Psoas muscle (tissue), 8 donors: ENCODE results near the gene CHD6. TPM values are rescaled to one million over a fixed set of nuclear protein-coding genes. Genes with fewer than 3 reads are reported as not detected.
A peak's percentile ranks its signal among the peaks of the same experiment; 100 is the strongest.

Source experiments
- ATAC-seq, 4 donors: fragments of 200-7000 bp; cut with Tn5 transposase; one replicate each; pipeline ENCODE4 v1.9.1; 2020; ENCODE audit warnings: moderate library complexity in 3 of 4, mild to moderate bottlenecking in 2 of 4
- DNase-seq, 2 donors: peaks; one replicate each; pipeline ENCODE4 v3.0.0-alpha.2; 2020
- H3K27ac ChIP-seq: fragments of 200-600 bp; one replicate; pipeline ENCODE4 v1.8.0; 2022
- H3K27me3 ChIP-seq, 3 donors: fragments of 200-600 bp in 1 of 3; one replicate each; pipeline versions ENCODE4 v1.6.1 to v1.8.0; 2013 to 2022; ENCODE audit warnings: low read length in 2 of 3, mild to moderate bottlenecking in 2 of 3, moderate library complexity in 1 of 3; ENCODE audit not compliant: insufficient read depth in 3 of 3
- H3K36me3 ChIP-seq, 2 donors: fragments of 200-600 bp in 1 of 2; one replicate each; pipeline versions ENCODE4 v1.6.1 to v1.8.0; 2013 to 2022; ENCODE audit warnings: low read depth in 1 of 2, mild to moderate bottlenecking in 1 of 2, moderate library complexity in 1 of 2; ENCODE audit not compliant: insufficient read depth in 1 of 2
- H3K4me1 ChIP-seq: fragments of 200-600 bp; one replicate; pipeline ENCODE4 v1.8.0; 2022
- H3K4me3 ChIP-seq: fragments of 200-600 bp; one replicate; pipeline ENCODE4 v1.8.0; 2022; ENCODE audit warnings: mild to moderate bottlenecking
- H3K9me3 ChIP-seq: fragments of 200-600 bp; one replicate; pipeline ENCODE4 v1.8.0; 2022
- WGBS, 3 donors: extraction: QIAGEN DNeasy Blood & Tissue Kit; methylation state at CpG; one replicate each; pipeline versions ENCODE4 v1.1.6 to v1.1.7; 2013; 5-methylcytosine and 5-hydroxymethylcytosine counted together
- intact Hi-C, 2 donors: fragments of 100-400 bp; cut with DNase I; formaldehyde crosslinking; loops; one replicate each; pipeline versions ENCODE4 v1.11.0 to v1.14.2; 2022
- polyA plus RNA-seq, 3 donors: library from polyadenylated mRNA; stranded (reverse); fragments of 200-250 nt; gene quantifications; one replicate each; pipeline ENCODE4 v1.2.3, GENCODE V29; 2013
- total RNA-seq, 4 donors: library from RNA; stranded (reverse); fragmentation: NEBNext Ultra II Directional in 2 of 4; extraction: Animal tissue kit (Norgen Biotek cat#: 25700) in 2 of 4; gene quantifications; one replicate each; pipeline versions ENCODE4 v1.2.1 to v1.2.4, GENCODE V29; 2021 to 2023
- TF ChIP-seq, protein P1 (sequence below): fragments of 200-600 bp; IDR thresholded peaks from one replicate; pipeline ENCODE4 v1.8.0; 2022; ENCODE audit warnings: antibody characterized with exemption
- donor health status: healthy with polysubstance abuse.
- donor health status: DM: no; HTN: no; CAD: no; lungs with moderate emphysema.
- donor health status: Bipolar disorder and iron deficiency.
- donor health status: healthy.
- donor health status: DM: yes; HTN: yes; CAD: no.
- donor health status: DM: no; HTN: no; CAD: no.
- donor health status: DM: no; HTN: no; CAD: no.
- donor health status: DM: yes; HTN: yes; CAD: no.

The CHD6 gene
- total and polyA plus RNA-seq, 7 donors = 1.7 to 30.4 (median 17.2) TPM

DNA sequence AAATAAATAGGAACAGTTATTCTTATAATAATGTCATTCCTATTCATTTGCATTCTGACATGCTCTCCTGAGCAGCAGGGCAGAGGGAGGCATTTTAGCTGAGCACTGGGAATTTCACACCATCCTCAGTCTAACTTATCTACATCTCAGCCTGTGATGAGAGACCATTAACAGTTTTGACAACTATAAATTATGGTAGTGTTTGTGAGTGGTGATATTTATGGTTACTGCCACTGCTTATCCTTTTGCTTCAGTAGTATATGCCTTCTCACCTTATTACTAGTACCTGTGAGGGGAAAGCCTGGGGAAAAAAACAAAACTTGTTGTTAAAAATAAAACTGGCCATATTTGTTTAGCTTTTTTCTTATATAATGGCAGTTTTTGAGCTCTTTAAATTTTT is 17.0 kb upstream of the CHD6 start:
- TF ChIP-seq, protein P1, sequence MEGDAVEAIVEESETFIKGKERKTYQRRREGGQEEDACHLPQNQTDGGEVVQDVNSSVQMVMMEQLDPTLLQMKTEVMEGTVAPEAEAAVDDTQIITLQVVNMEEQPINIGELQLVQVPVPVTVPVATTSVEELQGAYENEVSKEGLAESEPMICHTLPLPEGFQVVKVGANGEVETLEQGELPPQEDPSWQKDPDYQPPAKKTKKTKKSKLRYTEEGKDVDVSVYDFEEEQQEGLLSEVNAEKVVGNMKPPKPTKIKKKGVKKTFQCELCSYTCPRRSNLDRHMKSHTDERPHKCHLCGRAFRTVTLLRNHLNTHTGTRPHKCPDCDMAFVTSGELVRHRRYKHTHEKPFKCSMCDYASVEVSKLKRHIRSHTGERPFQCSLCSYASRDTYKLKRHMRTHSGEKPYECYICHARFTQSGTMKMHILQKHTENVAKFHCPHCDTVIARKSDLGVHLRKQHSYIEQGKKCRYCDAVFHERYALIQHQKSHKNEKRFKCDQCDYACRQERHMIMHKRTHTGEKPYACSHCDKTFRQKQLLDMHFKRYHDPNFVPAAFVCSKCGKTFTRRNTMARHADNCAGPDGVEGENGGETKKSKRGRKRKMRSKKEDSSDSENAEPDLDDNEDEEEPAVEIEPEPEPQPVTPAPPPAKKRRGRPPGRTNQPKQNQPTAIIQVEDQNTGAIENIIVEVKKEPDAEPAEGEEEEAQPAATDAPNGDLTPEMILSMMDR = no peak
- Histone ChIP-seq H3K36me3 (no peaks in the 10 kb centered on the region), H3K27ac (no peak overlapping the region), H3K4me1 (no peaks in the 10 kb centered on the region), H3K27me3 (peaks cover 0 to 18% (median 0%) of the 10 kb centered on the region in 3 donors), H3K9me3 (no peaks in the 10 kb centered on the region), H3K4me3 (no peak overlapping the region)
- ATAC-seq = no peak
- intact Hi-C loops = no loop called here
- no peak for DNase-seq

DNA sequence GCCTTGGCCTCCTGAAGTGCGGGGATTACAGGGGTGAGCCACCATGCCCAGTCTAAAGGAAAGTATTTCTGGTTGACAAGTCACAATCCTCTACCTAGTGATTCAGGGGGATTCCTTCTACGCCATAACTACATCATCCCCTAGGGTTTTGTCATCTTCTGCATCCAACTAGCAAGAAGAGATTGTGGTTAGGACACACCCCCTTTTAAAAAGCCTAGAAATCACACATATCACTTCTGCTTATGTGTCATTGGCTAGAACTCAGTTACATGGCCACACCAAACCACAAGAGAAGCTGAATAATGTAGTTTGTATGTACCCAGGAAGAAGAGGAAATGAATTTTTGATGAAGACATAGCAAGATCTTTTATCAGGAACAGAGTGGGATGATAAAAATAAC is 14.7 kb upstream of the CHD6 start:
- WGBS, 3 donors = 92 to 97% (median 93%) methylated on average over 2 of the region's 2 CpGs
- DNase-seq (no peak), ATAC-seq (no peak)
- no peaks in the 10 kb centered on the region for H3K9me3 ChIP-seq
- no peaks in the 10 kb centered on the region for H3K4me1 ChIP-seq
- no peaks in the 10 kb centered on the region for H3K36me3 ChIP-seq
- H3K27ac ChIP-seq = no peak overlapping the region
- peaks cover 0 to 16% (median 0%) of the 10 kb centered on the region in 3 donors for H3K27me3 ChIP-seq
- H3K4me3 ChIP-seq = no peak overlapping the region
- intact Hi-C loops = no loop called here
- TF ChIP-seq, protein P1 = no peak

GRCh38 chr20:41631826-41632225 is 13.6 kb upstream of the CHD6 start:
- intact Hi-C loops = no loop called here
- peak; percentile 87 to 95 (median 89) for ATAC-seq
- no peak overlapping the region for H3K4me3 ChIP-seq
- H3K36me3 ChIP-seq = no peaks in the 10 kb centered on the region
- H3K27me3 ChIP-seq = peaks cover 0 to 8% (median 0%) of the 10 kb centered on the region in 3 donors
- H3K4me1 ChIP-seq = no peaks in the 10 kb centered on the region
- H3K27ac ChIP-seq = no peak overlapping the region
- no peaks in the 10 kb centered on the region for H3K9me3 ChIP-seq
- peak; percentile 52 to 73 for DNase-seq
- TF ChIP-seq, protein P1 = no peak
- WGBS, 3 donors = 9 to 28% (median 13%) methylated on average over 4 of the region's 4 CpGs

DNA sequence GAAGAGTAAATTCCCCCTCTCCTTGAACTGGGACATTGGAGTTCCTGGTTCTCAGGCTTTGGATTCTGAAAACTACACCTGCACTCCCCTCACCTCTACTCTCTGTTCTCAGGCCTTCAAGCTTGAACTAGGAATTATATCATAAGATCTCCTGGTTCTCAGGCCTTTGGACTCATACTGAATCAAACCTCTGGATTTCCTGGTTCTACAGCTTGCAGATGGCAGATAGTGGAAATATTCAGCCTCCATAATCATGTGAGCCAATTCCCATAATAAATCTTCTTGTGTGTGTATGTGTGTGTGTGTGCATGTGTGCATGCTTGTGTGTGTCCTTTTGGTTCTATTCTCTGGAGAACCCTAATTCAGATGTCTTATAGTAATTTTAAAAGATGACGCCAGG is 12.7 kb upstream of the CHD6 start:
- DNase-seq = no peak
- Histone ChIP-seq H3K9me3 (no peaks in the 10 kb centered on the region), H3K4me3 (no peak overlapping the region), H3K27ac (no peak overlapping the region), H3K27me3 (peaks cover 0 to 2% (median 0%) of the 10 kb centered on the region in 3 donors), H3K36me3 (no peaks in the 10 kb centered on the region), H3K4me1 (no peaks in the 10 kb centered on the region)
- WGBS, 3 donors = 82 to 95% (median 93%) methylated on average over 1 of the region's 1 CpG
- no peak for ATAC-seq
- TF ChIP-seq, protein P1 = no peak
- intact Hi-C loops = no loop called here

GRCh38 chr20:41627611-41628244 is 9.6 kb upstream of the CHD6 start:
- WGBS, 3 donors = 83 to 89% (median 83%) methylated on average over 5 of the region's 5 CpGs
- ATAC-seq = no peak
- TF ChIP-seq, protein P1 = no peak
- no peak overlapping the region for H3K27ac ChIP-seq
- H3K4me1 ChIP-seq = no peaks in the 10 kb centered on the region
- no peak overlapping the region for H3K4me3 ChIP-seq
- no peaks in the 10 kb centered on the region for H3K36me3 ChIP-seq
- no peaks in the 10 kb centered on the region for H3K9me3 ChIP-seq
- intact Hi-C loops = no loop called here
- DNase-seq = no peak
- no peaks in the 10 kb centered on the region for H3K27me3 ChIP-seq
